Thoracic aorta (tissue), 2 donors: ENCODE results near the gene LYRM9. TPM values are rescaled to one million over a fixed set of nuclear protein-coding genes. Genes with fewer than 3 reads are reported as not detected.

Experiments
- ATAC-seq: fragments of 150-250 bp; one replicate; pipeline ENCODE4 v1.8.0; 2017; ENCODE audit warnings: low read depth; ENCODE audit not compliant: insufficient number of reproducible peaks, low FRiP score
- DNase-seq: peaks from one replicate; pipeline ENCODE4 v3.0.0-alpha.2; 2020; ENCODE audit warnings: low spot score
- H3K27ac ChIP-seq, 2 donors: fragments of 200-600 bp; sonication (generic); 1 replicate in 1 of 2; 2 replicates in 1 of 2; pipeline ENCODE4 v1.5.1; 2016; ENCODE audit warnings: mild to moderate bottlenecking in 2 of 2, moderate library complexity in 2 of 2
- H3K27me3 ChIP-seq: fragments of 200-600 bp; sonication (generic); replicated peaks from 2 replicates; pipeline ENCODE4 v1.6.0; 2016; ENCODE audit warnings: mild to moderate bottlenecking; ENCODE audit not compliant: insufficient read depth
- H3K36me3 ChIP-seq: fragments of 200-600 bp; sonication (generic); one replicate; pipeline ENCODE4 v1.5.1; 2016
- H3K4me1 ChIP-seq, 2 donors: fragments of 200-600 bp; sonication (generic); 1 replicate in 1 of 2; 2 replicates in 1 of 2; pipeline versions ENCODE4 v1.5.1 to v1.6.0; 2016; ENCODE audit warnings: low read depth in 2 of 2, mild to moderate bottlenecking in 1 of 2; ENCODE audit not compliant: control insufficient read depth in 1 of 2
- H3K4me3 ChIP-seq: fragments of 200-600 bp; sonication (generic); 2 replicates; pipeline ENCODE4 v1.5.1; 2016; ENCODE audit warnings: mild to moderate bottlenecking
- H3K9me3 ChIP-seq: fragments of 200-600 bp; sonication (generic); 2 replicates; pipeline ENCODE4 v1.5.1; 2016
- total RNA-seq, 2 donors: library from RNA; depleted of rRNA; stranded (reverse); fragments of >200 nt; gene quantifications; one replicate each; pipeline versions ENCODE4 v1.1.0 to v1.2.3, GENCODE V29; 2016
- TF ChIP-seq, protein P1 (sequence below): fragments of 200-600 bp; sonication (generic); IDR thresholded peaks from one replicate; pipeline ENCODE4 v1.5.1; 2019; ENCODE audit warnings: antibody characterized with exemption

LYRM9 gene
- total RNA-seq, 2 donors from 2014 or later: 10.6 to 27.2 TPM

DNA sequence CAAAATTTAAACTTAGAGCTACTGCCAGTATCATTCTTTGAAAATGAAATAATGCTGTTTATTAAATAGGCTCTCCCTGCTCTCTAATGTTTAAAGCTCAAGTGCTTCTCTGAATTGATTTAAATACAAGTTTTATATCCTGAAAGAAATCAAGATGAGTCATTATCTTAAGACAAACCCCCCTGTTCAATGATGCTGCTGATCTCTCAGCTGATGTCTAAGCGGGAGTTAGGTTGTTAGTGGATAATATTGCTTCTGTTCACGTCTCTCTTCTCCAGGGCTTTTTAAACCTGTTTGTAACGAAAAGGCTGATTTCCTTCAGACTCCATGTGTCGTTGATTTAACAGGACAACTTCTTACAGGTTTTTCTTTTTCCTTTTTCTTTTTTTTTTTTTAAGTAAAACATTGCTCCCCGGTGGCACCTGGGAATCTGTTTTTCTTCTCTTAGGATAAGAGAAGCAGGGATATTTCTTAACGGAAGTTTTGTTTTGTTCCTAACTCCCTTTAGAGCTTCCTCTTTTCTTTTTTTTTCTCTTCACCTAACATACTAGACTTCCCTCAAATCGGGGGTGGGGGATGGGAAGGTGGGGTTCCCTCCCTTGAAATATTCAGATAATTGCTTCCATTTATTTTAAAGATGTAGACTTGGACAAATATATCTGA, 807 bp upstream of the LYRM9 start:
- Histone ChIP-seq H3K27ac (no peak overlapping the region), H3K4me1 (peaks cover 17 to 27% of the 10 kb centered on the region in 2 donors), H3K9me3 (no peaks in the 10 kb centered on the region), H3K27me3 (no peaks in the 10 kb centered on the region), H3K4me3 (peak overlapping the region; percentile 91), H3K36me3 (no peaks in the 10 kb centered on the region)
- TF ChIP-seq, protein P1, sequence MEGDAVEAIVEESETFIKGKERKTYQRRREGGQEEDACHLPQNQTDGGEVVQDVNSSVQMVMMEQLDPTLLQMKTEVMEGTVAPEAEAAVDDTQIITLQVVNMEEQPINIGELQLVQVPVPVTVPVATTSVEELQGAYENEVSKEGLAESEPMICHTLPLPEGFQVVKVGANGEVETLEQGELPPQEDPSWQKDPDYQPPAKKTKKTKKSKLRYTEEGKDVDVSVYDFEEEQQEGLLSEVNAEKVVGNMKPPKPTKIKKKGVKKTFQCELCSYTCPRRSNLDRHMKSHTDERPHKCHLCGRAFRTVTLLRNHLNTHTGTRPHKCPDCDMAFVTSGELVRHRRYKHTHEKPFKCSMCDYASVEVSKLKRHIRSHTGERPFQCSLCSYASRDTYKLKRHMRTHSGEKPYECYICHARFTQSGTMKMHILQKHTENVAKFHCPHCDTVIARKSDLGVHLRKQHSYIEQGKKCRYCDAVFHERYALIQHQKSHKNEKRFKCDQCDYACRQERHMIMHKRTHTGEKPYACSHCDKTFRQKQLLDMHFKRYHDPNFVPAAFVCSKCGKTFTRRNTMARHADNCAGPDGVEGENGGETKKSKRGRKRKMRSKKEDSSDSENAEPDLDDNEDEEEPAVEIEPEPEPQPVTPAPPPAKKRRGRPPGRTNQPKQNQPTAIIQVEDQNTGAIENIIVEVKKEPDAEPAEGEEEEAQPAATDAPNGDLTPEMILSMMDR: no peak
- DNase-seq: no peak
- no peak for ATAC-seq

GRCh38 chr17:27892542-27892865, 661 bp downstream of the LYRM9 start:
- H3K4me1 ChIP-seq: peaks cover 20 to 31% of the 10 kb centered on the region in 2 donors
- TF ChIP-seq, protein P1: no peak
- no peaks in the 10 kb centered on the region for H3K36me3 ChIP-seq
- no peaks in the 10 kb centered on the region for H3K27me3 ChIP-seq
- no peak for ATAC-seq
- DNase-seq: no peak
- H3K4me3 ChIP-seq: peak overlapping the region; percentile 91
- peak overlapping the region; percentile 70 to 78 for H3K27ac ChIP-seq
- no peaks in the 10 kb centered on the region for H3K9me3 ChIP-seq

DNA sequence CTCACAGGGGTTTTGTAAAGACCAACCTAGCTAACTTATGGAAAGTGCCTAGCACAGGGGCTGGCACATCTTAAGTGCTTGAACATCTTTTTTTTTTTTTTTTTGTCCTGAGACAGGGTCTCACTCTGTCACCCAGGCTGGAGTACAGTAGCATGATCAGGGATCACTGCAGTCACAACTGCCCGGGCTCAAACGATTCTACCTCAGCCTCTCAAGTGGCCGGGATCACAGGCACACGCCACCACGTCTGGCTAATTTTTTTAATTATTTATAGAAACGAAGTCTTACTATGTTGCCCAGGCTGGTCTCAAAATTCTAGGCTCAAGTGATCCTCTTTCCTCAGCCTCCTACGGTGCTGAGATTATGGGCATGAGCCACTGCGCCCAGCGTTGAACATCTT, 1.3 kb downstream of the LYRM9 start:
- Histone ChIP-seq H3K36me3 (no peaks in the 10 kb centered on the region), H3K9me3 (no peaks in the 10 kb centered on the region), H3K4me1 (peaks cover 20 to 31% of the 10 kb centered on the region in 2 donors), H3K27ac (no peak overlapping the region), H3K27me3 (no peaks in the 10 kb centered on the region), H3K4me3 (no peak overlapping the region)
- TF ChIP-seq, protein P1: no peak
- ATAC-seq (no peak), DNase-seq (no peak)

GRCh38 chr17:27889711-27890251, 3.4 kb downstream of the LYRM9 start:
- Histone ChIP-seq H3K4me1 (peaks cover 20 to 31% of the 10 kb centered on the region in 2 donors), H3K4me3 (no peak overlapping the region), H3K36me3 (no peaks in the 10 kb centered on the region), H3K27ac (no peak overlapping the region), H3K27me3 (no peaks in the 10 kb centered on the region), H3K9me3 (no peaks in the 10 kb centered on the region)
- TF ChIP-seq, protein P1: no peak
- ATAC-seq (no peak), DNase-seq (no peak)

DNA sequence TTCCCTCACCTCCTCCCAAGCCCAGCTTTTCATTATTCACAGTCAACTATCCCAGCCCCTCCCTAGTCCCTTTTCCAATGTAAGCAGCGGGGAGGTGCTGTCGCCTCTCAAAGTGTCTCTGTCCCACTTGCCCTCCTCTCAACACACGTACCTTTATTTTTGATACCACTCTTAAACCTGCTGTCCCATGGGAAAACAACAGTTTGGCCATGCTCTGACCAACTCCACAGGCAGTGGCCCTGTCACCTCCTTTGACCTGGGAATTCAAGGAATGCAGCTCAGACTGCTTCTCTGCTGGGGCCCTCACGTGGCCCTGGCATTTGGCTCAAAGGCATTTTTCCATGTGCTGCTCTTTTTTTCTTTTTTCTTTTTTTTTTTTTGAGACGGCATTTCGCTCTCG, 4.2 kb downstream of the LYRM9 start:
- H3K27ac ChIP-seq: no peak overlapping the region
- no peaks in the 10 kb centered on the region for H3K9me3 ChIP-seq
- H3K27me3 ChIP-seq: no peaks in the 10 kb centered on the region
- no peak for ATAC-seq
- no peak overlapping the region for H3K4me3 ChIP-seq
- TF ChIP-seq, protein P1: no peak
- DNase-seq: no peak
- peaks cover 19 to 31% of the 10 kb centered on the region in 2 donors for H3K4me1 ChIP-seq
- no peaks in the 10 kb centered on the region for H3K36me3 ChIP-seq
